ES-I3 (cell line): Measurements from ENCODE around the gene ENDOV.

Experiments used
- H3K36me3 ChIP-seq: 2 replicates; pipeline ENCODE4 v1.6.1; 2013; ENCODE audit warnings: mild to moderate bottlenecking, low read length, control low read depth, moderate library complexity; ENCODE audit not compliant: insufficient read depth
- H3K4me1 ChIP-seq: 2 replicates; pipeline ENCODE4 v1.6.1; 2013; ENCODE audit warnings: mild to moderate bottlenecking, control low read depth, low read length; ENCODE audit not compliant: insufficient read depth
- H3K9ac ChIP-seq: 2 replicates; pipeline ENCODE4 v1.6.1; 2013; ENCODE audit warnings: low read depth, mild to moderate bottlenecking, low read length, moderate library complexity
- H3K9me3 ChIP-seq: 2 replicates; pipeline ENCODE4 v1.6.1; 2013; ENCODE audit warnings: mild to moderate bottlenecking, low read length, moderate library complexity; ENCODE audit not compliant: control insufficient read depth, insufficient read depth

ENDOV gene

GRCh38 chr17:80414803-80415625, at the start of gene ENDOV:
ENDOV (plus strand) TSS chr17:80415167; CDS start chr17:80415195, 28 bp downstream.
- peaks cover 5% of the 10 kb centered on the region; the same call in 1 of the 2 replicates for H3K4me1 ChIP-seq
- H3K9me3 ChIP-seq = no peaks in the 10 kb centered on the region
- no peaks in the 10 kb centered on the region; the same call in 1 of the 2 replicates for H3K36me3 ChIP-seq
- H3K9ac ChIP-seq = peak within 1 kb of the TSS; percentile 89

DNA sequence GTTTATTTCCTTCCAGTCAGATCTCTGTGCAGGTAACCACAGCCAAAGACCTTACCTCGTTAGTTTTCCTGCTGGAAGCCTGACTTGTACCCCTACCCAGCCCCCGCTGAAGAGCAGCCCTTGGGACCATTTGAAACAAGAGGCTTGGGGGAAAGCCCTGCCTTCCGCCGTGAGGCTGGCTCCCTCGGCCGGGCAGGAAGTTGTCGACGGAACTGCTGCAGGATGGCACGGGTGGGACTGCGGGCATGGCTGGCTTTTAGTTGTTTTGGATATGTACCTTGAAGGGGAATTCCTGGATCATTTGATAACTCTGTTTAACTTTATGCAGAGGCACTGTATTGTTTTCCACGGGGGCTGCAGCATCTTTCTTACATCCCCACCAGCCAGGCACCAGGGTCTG, 49.0 kb upstream of the ENDOV start:
- H3K9me3 ChIP-seq = no peaks in the 10 kb centered on the region
- peaks cover 31% of the 10 kb centered on the region for H3K36me3 ChIP-seq
- H3K9ac ChIP-seq = no peak overlapping the region
- H3K4me1 ChIP-seq = no peaks in the 10 kb centered on the region

DNA sequence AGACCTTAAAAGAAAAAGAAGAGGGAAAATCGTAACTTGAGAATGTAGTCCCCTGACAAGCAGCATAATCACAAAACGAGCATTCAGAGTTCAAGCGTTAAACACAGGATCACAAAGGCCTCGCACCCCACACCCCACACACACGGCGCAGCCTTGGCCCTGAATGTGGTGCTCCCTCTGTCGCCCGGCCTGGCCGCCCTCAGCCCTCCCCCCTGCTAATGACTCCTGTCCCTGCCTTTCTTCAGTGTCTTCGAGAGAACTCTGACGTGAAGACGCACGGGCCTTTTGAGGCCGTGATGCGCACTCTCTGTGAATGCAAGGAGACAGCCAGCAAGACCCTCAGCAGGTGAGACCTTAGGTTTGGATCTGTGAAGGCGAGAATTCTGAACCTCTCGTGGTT, 47.5 kb upstream of the ENDOV start:
- peaks cover 26% of the 10 kb centered on the region; the same call in 1 of the 2 replicates for H3K36me3 ChIP-seq
- no peaks in the 10 kb centered on the region for H3K4me1 ChIP-seq
- H3K9ac ChIP-seq = no peak overlapping the region
- H3K9me3 ChIP-seq = no peaks in the 10 kb centered on the region

- H3K9ac ChIP-seq = no peak overlapping the region
- H3K36me3 ChIP-seq = peaks cover 21% of the 10 kb centered on the region
Observed at GRCh38 chr17:80371196-80371595, 43.8 kb upstream of the ENDOV start.

GRCh38 chr17:80372456-80372855, 42.5 kb upstream of the ENDOV start:
- no peak overlapping the region for H3K9ac ChIP-seq
- H3K9me3 ChIP-seq = no peaks in the 10 kb centered on the region
- H3K36me3 ChIP-seq = peaks cover 31% of the 10 kb centered on the region
- no peaks in the 10 kb centered on the region for H3K4me1 ChIP-seq

More at GRCh38 chr17:80371196-80371595, 43.8 kb upstream of the ENDOV start:
- H3K4me1 ChIP-seq = no peaks in the 10 kb centered on the region
- H3K9me3 ChIP-seq = no peaks in the 10 kb centered on the region

- Histone ChIP-seq H3K36me3 (peaks cover 33% of the 10 kb centered on the region), H3K9ac (no peak overlapping the region), H3K4me1 (no peaks in the 10 kb centered on the region), H3K9me3 (no peaks in the 10 kb centered on the region)
Observed at GRCh38 chr17:80372922-80373570, 41.9 kb upstream of the ENDOV start.

DNA sequence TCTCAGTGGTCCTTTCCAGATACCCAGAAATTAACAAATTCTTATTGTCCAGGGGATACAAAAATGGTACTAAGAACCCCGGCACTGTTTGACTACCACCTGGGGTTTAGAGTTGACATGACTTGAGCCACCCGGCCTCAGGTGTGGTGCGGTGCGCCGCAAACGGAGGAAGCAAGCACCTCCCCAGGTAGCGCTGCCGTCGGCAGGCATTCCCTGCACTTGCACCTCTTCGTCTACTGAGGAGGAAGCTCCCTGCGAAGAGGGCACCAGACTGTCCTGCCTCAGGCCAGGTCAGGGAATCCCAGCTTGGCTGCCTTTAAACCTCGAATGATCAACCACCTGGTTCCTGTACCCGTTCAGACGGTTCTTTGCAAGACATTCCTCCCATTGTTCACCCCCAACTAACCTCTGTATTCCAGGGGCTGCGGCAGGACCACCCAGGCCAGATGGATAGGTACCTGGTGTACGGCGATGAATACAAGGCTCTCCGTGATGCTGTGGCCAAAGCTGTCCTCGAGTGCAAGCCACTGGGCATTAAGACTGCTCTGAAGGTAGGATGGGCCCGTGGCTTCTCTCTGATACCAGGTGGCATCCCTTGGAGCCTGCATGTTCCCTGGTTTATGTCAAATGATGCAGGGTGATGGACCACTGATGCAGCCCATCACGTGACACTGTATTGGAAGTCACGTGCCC, 40.8 kb upstream of the ENDOV start:
- H3K4me1 ChIP-seq = no peaks in the 10 kb centered on the region
- H3K36me3 ChIP-seq = peaks cover 29% of the 10 kb centered on the region
- no peaks in the 10 kb centered on the region for H3K9me3 ChIP-seq
- no peak overlapping the region for H3K9ac ChIP-seq

DNA sequence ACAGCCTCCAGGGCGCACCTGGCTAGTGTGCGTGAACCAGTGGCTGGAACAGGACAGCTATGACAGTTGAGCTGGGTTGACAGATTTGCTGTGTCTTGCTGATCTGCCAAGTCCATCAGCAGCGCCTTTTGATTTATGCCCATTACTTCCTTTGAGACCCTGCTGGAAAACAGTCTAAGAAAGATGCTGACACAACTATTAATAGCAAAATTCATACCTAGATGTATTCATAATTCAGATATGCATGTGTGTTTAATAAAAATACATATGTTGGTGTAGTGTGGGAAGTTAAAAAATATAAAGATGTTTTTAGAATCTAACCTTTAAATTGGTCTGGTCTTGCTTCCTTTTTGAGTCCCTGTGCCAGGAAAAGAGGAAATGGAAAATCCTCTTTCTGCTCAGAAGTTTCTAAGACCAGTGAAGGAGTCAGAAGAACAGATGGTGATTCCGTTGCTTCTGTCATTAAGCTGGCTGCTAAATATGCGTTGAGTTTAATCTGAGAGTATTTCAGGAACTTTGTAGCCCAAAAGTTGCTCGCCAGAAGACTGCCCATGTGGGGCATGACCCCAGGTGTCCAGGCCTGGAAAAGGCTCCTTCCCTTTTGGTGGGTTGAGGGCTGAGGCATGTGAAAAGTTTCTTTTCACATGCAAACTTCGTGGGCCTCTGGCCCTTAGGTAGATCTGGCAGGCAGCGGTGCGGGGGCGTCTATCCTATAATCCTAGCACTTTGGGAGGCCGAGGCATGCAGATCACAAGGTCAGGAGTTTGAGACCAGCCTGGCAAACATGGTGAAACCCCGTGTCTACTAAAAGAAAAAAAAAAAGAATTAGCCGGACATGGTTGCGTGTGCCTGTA, 40.0 kb upstream of the ENDOV start:
- H3K4me1 ChIP-seq = no peaks in the 10 kb centered on the region
- H3K9ac ChIP-seq = no peak overlapping the region
- H3K36me3 ChIP-seq = peaks cover 26% of the 10 kb centered on the region
- no peaks in the 10 kb centered on the region for H3K9me3 ChIP-seq

DNA sequence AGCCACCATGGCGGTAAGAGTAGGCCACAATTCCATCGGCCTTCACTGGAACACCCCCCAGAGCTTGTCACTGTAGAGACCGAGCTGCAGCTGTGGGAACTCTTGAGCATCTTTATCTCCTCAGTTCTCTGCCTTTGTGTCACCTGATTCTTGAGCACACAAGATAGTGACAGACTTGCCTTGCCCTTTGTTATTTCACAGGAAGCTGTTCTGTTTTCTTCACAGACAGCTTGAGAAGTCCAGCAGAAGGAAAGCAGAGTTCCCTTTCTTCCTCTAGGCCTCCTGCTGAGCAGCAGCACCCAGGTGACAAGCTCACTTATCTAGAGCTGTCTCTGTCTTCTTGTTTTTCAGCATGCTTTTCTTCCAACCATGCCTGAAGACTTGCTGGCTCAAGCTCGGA, 38.4 kb upstream of the ENDOV start:
- Histone ChIP-seq H3K9me3 (no peaks in the 10 kb centered on the region), H3K4me1 (no peaks in the 10 kb centered on the region), H3K9ac (no peak overlapping the region), H3K36me3 (peaks cover 34% of the 10 kb centered on the region)

DNA sequence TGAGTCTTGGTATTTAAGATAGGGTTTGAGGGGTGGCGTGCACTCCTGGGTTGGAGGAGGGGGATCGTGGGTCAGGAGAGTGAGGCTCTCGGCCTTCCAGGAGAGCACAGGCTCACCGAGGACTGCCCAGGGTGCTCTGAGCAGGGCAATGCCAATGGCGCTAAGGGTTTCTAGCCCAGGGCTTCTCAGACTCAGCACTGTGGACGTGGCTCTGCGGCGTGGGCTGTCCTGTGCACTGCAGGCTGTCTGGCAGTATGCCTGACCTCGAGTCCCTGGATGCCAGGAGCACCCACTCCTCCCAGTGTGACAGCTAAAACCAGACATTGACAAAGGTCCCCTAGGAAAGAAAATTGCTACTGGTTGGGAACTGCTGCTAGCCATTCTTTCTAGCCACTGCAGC, 37.2 kb upstream of the ENDOV start:
- H3K36me3 ChIP-seq = peaks cover 30% of the 10 kb centered on the region

DNA sequence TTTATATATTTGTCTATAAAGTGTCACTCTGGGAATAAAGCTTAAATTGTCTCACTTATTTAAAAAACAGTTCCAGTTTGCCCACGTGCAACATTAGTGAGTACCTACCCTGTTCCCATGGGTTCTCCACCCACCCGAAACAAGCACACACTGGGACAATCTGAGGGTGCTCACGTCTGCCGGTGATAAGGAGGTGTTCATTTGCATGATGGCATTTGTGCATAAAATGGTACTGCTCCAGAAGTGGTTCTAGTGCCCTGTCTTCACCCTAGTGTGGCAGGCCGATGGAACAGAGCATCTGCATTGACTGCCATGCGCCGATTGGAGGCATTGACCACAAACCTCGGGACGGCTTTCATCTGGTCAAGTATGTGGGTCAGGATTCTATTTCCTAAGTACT, 35.6 kb upstream of the ENDOV start:
- peaks cover 38% of the 10 kb centered on the region for H3K36me3 ChIP-seq
- H3K9me3 ChIP-seq = no peaks in the 10 kb centered on the region
- H3K4me1 ChIP-seq = no peaks in the 10 kb centered on the region
- no peak overlapping the region for H3K9ac ChIP-seq

More for the DNA sequence above, 37.2 kb upstream of the ENDOV start:
- Histone ChIP-seq H3K4me1 (no peaks in the 10 kb centered on the region), H3K9ac (no peak overlapping the region), H3K9me3 (no peaks in the 10 kb centered on the region)

DNA sequence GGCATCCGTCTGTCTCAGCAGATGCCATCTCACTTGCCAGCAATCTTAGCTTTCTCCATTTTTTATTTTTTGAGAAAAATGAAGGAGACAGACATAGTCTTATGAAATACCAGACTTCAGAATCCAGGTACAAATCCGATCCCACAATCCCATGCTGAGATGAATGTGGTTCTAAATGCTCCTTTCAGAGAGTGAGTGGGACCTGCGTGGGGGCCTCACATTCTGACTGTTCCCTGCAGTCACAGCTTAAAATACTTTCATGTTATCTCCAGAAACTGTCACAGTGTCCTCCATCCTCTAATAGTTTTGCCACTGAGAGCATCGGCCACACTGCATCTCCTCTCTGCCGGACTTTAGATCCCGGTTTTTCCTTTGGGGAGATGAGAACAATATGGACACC, 34.9 kb upstream of the ENDOV start:
- no peaks in the 10 kb centered on the region for H3K4me1 ChIP-seq
- no peak overlapping the region for H3K9ac ChIP-seq
- no peaks in the 10 kb centered on the region for H3K9me3 ChIP-seq
- peaks cover 43% of the 10 kb centered on the region for H3K36me3 ChIP-seq

DNA sequence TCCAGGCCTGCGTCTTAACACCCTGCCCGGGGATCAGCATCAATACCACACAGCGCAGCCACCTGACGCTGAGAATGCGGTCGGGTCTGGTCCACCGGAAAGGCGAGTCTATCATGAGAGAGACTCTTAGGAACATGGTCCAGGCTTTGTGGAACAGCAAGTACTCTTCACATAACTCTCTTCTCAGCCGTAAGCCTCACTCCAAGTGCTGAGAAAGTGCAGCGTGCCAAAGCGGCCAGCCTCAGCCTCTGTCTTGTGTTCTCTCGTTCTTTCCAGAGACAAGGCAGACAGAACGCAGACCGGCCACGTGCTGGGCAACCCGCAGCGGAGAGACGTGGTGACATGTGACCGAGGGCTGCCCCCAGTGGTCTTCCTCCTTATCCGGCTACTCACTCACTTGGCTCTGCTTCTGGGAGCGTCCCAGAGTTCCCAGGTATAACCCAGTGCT, 34.4 kb upstream of the ENDOV start:
- H3K36me3 ChIP-seq = peaks cover 43% of the 10 kb centered on the region

DNA sequence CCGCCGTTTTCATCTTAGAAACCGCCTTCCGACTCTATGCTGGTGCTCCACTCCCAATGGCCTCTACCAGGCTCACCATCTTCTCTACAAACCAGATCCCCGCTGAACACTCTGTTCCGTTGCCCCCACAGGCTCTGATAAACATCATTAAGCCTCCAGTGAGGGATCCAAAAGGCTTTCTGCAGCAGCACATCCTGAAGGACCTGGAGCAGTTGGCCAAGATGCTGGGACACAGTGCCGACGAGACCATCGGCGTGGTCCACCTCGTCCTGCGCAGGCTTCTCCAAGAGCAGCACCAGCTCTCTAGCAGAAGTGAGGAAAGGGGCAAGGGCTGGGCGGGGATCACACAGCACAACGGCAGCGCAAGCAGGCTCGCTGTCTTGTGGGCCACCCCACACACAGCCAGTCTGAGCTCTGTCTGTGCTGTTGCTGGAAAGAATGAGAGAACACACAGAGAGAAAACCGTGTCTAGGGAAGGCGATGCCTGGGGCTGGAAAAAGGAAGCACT, 33.5 kb upstream of the ENDOV start:
- Histone ChIP-seq H3K4me1 (no peaks in the 10 kb centered on the region), H3K36me3 (peaks cover 47% of the 10 kb centered on the region), H3K9me3 (no peaks in the 10 kb centered on the region), H3K9ac (no peak overlapping the region)

More for the DNA sequence above, 34.4 kb upstream of the ENDOV start:
- Histone ChIP-seq H3K9me3 (no peaks in the 10 kb centered on the region), H3K9ac (no peak overlapping the region), H3K4me1 (no peaks in the 10 kb centered on the region)
